Measurements from ENCODE around the gene NSD1.
"Not testable (repeated sequence)": the region's sequence is repeated elsewhere in the genome, so short reads cannot be mapped to it uniquely, and the experiment has no call there.

NSD1 gene

DNA sequence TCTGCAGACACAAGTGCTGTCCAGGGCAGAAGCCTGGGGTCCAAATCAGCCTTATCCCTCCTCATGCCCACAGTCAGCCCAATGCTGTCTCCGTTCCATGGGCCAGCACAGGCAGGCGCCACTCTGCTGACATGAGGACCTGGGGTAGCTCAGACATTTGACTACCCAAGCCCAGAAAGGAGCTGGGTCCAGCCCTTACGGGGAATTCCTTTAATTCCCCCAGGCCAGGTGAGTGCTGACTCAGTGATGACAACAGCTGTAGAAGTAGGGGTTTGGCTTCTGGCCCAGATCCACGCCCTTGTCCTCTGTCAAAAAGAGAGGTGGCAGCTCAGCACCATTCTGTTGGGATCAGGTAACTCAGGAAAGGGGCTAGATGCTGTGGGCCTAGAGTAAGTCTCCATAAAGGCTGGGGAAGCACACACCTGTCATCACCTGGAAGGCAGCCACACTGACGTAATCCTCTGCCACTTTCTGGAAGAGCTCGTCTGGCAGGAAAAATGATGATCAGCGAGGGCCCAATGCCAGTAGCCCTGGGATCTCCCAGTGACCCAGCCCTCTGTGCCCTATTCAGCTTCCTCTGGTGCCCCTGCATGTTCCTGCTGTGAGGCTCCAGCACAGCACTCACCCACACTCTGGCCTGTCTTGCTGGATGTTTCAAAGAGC, 168.1 kb downstream of the NSD1 start:
- no peaks in the 10 kb centered on the region for H3K27me3 Mint-ChIP-seq (ENCODE audit: low read depth)

DNA sequence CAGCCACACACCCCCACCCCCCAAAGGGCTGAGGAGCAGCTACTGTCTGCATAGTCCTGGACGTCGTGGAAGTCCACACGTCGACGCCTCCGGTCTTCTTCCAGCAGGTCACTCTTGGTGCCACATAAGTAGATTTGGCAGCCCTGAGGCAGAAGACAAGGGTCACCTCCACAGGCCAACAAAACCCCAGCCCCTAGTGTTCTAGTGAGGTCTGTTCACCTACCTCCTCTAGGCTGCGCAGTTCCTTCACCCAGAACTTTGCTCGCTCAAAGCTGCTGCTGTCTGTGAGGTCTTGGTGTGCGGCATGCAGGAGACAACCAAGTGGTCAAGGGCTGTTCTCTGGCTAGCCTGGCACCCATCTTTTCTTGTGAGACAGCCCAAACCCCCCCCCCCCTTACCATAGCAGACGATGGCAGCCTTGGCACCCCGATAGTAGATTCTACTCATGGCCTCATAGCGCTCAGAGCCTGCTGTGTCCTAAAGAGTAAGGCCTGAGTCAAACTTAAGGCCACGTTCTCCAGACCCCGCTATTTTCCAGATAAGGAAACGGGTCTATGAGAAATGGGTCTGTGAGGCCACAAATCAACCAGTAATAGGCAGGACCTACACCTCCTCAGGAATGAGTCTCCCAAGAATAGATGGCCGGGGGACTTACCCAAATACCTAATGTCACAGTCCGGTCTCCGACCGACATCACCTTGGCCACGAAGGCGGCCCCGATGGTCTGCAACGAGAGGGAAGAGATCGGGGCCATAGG, 169.0 kb downstream of the NSD1 start:
- H3K9me3 Mint-ChIP-seq, result no peaks in the 10 kb centered on the region
- peak overlapping the region; percentile 86 for H3K27ac Mint-ChIP-seq
- H3K4me3 Mint-ChIP-seq, result peak overlapping the region; percentile 92
- H3K4me1 Mint-ChIP-seq (ENCODE audit: low read depth), result peaks cover 71% of the 10 kb centered on the region
- no peaks in the 10 kb centered on the region for H3K27me3 Mint-ChIP-seq (ENCODE audit: low read depth)
- peaks cover 48% of the 10 kb centered on the region for H3K36me3 Mint-ChIP-seq (ENCODE audit: low read depth)

More for the DNA sequence above, 168.1 kb downstream of the NSD1 start:
- H3K36me3 Mint-ChIP-seq (ENCODE audit: low read depth), result peaks cover 46% of the 10 kb centered on the region
- no peaks in the 10 kb centered on the region for H3K9me3 Mint-ChIP-seq
- H3K4me3 Mint-ChIP-seq, result peak overlapping the region; percentile 92
- peaks cover 69% of the 10 kb centered on the region for H3K4me1 Mint-ChIP-seq (ENCODE audit: low read depth)
- H3K27ac Mint-ChIP-seq, result peak overlapping the region; percentile 86

GRCh38 chr5:177303121-177303924, 169.8 kb downstream of the NSD1 start, which contains the start of the genes PRELID1 and RAB24:
PRELID1 (plus strand) TSS chr5:177303799; CDS start chr5:177303986, 187 bp downstream.
RAB24 (minus strand) TSS chr5:177303719; CDS start chr5:177303288, 431 bp downstream.
- Mint-ChIP-seq H3K4me1 (ENCODE audit: low read depth) (peaks cover 67% of the 10 kb centered on the region), H3K4me3 (peak within 1 kb of the TSS; percentile 92), H3K36me3 (ENCODE audit: low read depth) (peaks cover 43% of the 10 kb centered on the region), H3K27ac (peak within 1 kb of the TSS; percentile 87), H3K9me3 (no peaks in the 10 kb centered on the region), H3K27me3 (ENCODE audit: low read depth) (no peaks in the 10 kb centered on the region)

DNA sequence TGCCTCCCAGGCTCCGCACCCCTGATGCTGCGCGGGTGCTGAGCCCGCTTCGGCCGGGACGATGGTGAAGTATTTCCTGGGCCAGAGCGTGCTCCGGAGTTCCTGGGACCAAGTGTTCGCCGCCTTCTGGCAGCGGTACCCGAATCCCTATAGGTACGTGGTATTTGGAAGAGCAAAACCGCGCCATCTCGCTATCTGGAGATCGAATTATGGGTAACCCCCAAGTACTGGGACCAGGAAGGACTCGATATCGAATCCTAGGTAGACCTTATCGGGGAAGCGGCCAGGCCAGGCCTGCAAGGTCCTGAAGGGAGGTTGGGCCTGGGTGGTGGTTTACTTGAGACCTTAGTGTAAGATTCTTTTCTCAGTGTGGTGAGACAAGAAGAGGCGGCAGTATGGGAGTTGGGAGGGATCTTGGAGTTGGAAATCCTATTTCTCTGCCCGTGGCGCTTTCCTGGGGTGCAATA, 170.4 kb downstream of the NSD1 start:
- Mint-ChIP-seq H3K4me3 (peak overlapping the region; percentile 92), H3K4me1 (ENCODE audit: low read depth) (peaks cover 63% of the 10 kb centered on the region), H3K27me3 (ENCODE audit: low read depth) (no peaks in the 10 kb centered on the region), H3K27ac (peak overlapping the region; percentile 87), H3K9me3 (no peaks in the 10 kb centered on the region), H3K36me3 (ENCODE audit: low read depth) (peaks cover 43% of the 10 kb centered on the region)

GRCh38 chr5:177304392-177305119, 171.0 kb downstream of the NSD1 start:
- H3K9me3 Mint-ChIP-seq, result no peaks in the 10 kb centered on the region
- no peaks in the 10 kb centered on the region for H3K27me3 Mint-ChIP-seq (ENCODE audit: low read depth)
- H3K4me3 Mint-ChIP-seq, result peak overlapping the region; percentile 92
- peaks cover 62% of the 10 kb centered on the region for H3K4me1 Mint-ChIP-seq (ENCODE audit: low read depth)
- peak overlapping the region; percentile 87 for H3K27ac Mint-ChIP-seq
- H3K36me3 Mint-ChIP-seq (ENCODE audit: low read depth), result peaks cover 45% of the 10 kb centered on the region

DNA sequence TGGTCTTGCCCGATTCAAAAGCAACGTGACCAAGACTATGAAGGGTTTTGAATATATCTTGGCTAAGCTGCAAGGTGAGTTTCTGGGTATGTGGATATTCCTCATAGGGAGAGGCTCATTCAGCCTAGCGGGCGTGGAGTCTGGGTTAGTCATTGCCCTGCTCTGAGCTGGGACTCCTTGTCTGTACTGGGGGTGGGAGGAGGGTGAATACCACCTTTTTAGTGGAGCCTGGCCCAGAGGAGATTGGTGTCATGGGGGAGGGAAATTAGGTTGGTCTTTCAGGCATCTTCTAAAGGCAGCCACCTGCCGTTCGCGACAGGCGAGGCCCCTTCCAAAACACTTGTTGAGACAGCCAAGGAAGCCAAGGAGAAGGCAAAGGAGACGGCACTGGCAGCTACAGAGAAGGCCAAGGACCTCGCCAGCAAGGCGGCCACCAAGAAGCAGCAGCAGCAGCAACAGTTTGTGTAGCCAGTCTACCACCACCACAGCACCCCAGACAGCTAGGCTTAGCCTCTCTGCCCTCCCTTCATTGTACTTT, 172.6 kb downstream of the NSD1 start:
- Mint-ChIP-seq H3K36me3 (ENCODE audit: low read depth) (peaks cover 42% of the 10 kb centered on the region), H3K27ac (peak overlapping the region; percentile 45)

DNA sequence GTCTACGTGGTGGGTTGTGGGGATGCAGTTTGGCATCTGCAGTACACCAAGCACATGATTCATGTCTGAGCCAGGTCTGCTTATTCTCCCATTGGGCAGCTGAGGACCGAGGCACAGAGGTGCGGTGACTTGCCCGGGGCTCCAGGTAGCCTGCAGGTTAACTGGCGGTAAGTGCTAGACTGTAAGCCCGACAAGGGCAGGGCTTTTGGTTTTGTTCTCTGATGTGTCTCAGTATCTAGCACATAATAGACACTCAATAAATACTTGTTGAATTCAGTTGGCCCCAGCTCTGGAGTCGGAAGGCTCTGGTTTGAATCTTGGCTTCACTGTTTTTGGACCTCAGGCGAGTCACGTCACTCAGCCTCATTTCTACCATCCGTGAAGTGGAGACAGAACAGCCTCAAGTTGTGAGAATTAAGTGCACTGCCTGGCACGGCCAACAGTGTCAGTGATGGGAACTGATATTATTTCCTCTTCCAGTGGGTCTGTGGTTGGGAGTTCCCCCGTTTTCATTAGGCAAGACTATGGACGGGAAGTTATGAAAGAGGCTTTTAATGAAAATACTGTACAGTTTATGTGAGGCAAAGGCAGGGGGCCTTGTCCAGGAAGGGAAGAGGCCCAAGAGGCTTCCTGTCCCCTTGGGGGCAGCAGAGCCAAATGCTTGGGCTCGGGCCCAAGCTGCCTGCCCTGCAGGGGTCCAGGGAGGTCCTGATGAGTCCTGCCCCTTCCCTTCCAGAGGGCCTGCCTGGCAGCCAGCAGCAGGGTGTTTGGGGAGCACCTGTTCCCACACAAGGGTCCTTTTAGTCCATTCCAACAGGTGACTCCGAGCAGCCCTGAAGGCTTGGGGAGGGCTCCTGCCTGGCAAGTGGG, 173.3 kb downstream of the NSD1 start:
- peak overlapping the region; percentile 25 for H3K4me3 Mint-ChIP-seq
- H3K9me3 Mint-ChIP-seq, result no peaks in the 10 kb centered on the region
- H3K36me3 Mint-ChIP-seq (ENCODE audit: low read depth), result peaks cover 42% of the 10 kb centered on the region
- H3K4me1 Mint-ChIP-seq (ENCODE audit: low read depth), result peaks cover 54% of the 10 kb centered on the region
- H3K27me3 Mint-ChIP-seq (ENCODE audit: low read depth), result no peaks in the 10 kb centered on the region
- H3K27ac Mint-ChIP-seq, result no peak overlapping the region

More for the DNA sequence above, 172.6 kb downstream of the NSD1 start:
- peak overlapping the region; percentile 48 for H3K4me3 Mint-ChIP-seq
- H3K27me3 Mint-ChIP-seq (ENCODE audit: low read depth); H3K9me3 Mint-ChIP-seq: not testable (repeated sequence)
- peaks cover 59% of the 10 kb centered on the region for H3K4me1 Mint-ChIP-seq (ENCODE audit: low read depth)

DNA sequence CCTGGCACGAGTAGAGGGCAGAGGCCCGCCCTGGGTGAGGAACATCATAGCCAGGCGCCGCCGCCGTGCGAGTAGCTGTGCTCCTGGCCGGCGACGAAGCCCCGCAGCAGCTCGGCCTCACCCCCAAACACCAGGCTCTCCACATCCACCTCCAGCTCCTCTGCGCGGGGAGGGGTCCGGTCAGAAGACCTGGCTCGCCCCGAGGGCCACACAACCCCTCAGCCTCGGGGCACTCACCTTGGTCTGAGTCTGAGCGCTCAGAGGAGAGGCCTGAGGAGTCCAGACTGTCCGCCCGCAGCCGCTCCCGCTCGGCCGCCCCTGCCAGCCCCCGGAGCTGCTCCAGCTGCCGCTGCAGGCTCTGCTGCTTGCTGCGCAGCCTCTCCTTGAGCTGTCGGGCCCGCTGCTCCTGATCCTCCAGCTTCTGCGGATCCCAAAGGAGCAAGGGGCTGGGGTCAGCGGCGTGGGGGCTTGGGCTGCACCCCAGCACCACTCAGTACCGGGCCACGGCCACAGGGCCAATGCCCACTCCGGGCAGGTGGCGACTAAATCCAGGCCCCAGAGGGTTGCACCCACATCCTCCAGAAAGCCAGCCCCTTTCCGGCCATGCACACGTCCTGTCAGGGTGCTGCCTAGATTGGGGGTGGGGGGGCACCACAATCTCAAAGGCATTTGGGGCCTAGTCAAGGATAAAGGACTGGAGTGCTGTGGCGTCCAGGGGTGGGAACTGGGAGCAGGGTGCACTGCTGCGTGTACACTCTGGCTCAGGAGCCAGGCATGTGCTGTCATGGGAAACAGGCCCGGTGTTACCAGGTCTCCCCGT, 174.2 kb downstream of the NSD1 start:
- H3K4me3 Mint-ChIP-seq, result no peak overlapping the region

GRCh38 chr5:177308740-177309139, 175.2 kb downstream of the NSD1 start:
- H3K4me1 Mint-ChIP-seq (ENCODE audit: low read depth), result peaks cover 56% of the 10 kb centered on the region
- no peaks in the 10 kb centered on the region for H3K9me3 Mint-ChIP-seq
- peaks cover 38% of the 10 kb centered on the region for H3K36me3 Mint-ChIP-seq (ENCODE audit: low read depth)
- no peak overlapping the region for H3K27ac Mint-ChIP-seq
- peak overlapping the region; percentile 18 for H3K4me3 Mint-ChIP-seq
- H3K27me3 Mint-ChIP-seq (ENCODE audit: low read depth), result no peaks in the 10 kb centered on the region

More for the DNA sequence above, 174.2 kb downstream of the NSD1 start:
- peaks cover 42% of the 10 kb centered on the region for H3K36me3 Mint-ChIP-seq (ENCODE audit: low read depth)
- peaks cover 50% of the 10 kb centered on the region for H3K4me1 Mint-ChIP-seq (ENCODE audit: low read depth)
- no peaks in the 10 kb centered on the region for H3K27me3 Mint-ChIP-seq (ENCODE audit: low read depth)
- no peaks in the 10 kb centered on the region for H3K9me3 Mint-ChIP-seq
- H3K27ac Mint-ChIP-seq, result no peak overlapping the region

DNA sequence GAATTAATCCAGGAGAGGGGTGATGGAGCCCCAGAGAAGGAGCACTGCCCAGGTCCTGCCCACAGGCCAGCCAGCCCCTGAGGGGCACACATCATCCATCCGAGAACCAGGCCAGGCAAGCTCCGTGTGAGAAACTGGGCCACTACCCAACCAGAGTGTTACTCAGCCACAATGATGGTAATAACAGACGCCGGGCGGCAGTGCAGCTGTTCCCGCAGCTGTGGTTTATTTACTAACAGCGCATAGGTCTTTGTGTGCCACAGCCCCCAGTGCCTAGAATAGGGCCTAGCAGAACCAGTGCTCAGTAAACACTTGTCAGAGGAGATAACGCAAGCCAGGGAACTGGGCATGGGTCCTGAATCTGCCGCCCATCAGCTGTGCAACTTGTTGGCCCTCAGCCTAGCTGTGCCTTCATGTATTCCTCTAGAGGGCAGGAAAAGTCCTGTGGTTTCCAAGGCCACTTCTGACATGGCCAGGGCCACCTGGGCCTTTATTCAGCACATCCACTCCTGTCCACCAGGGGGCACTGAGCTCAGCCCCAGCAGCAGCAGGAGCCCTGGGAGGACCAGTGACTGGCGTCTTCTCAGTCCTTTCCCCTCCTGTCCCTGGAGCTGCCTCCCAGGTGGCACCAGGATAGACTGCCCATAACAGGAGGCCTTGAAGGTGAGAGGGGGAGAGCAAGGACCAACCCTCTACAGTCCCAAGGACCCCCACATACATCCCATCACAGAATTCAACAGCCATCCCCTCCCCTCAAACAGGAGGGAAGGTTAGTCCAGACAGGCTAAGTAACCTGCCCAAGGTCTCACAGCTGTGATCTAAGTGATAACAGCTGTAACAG, 176.0 kb downstream of the NSD1 start:
- Mint-ChIP-seq H3K9me3 (no peaks in the 10 kb centered on the region), H3K27me3 (ENCODE audit: low read depth) (no peaks in the 10 kb centered on the region), H3K27ac (peak overlapping the region; percentile 27), H3K4me3 (peak overlapping the region; percentile 75), H3K36me3 (ENCODE audit: low read depth) (peaks cover 33% of the 10 kb centered on the region), H3K4me1 (ENCODE audit: low read depth) (peaks cover 57% of the 10 kb centered on the region)

GRCh38 chr5:177310332-177310731, 176.8 kb downstream of the NSD1 start:
- Mint-ChIP-seq H3K36me3 (ENCODE audit: low read depth) (peaks cover 25% of the 10 kb centered on the region), H3K27me3 (ENCODE audit: low read depth) (no peaks in the 10 kb centered on the region), H3K4me1 (ENCODE audit: low read depth) (peaks cover 50% of the 10 kb centered on the region), H3K4me3 (peak overlapping the region; percentile 90), H3K9me3 (no peaks in the 10 kb centered on the region), H3K27ac (no peak overlapping the region)

All from T-helper 1 cell treated with Interleukin-12 subunit alpha and Interleukin-12 subunit beta and Interleukin-4 antibody, amounts not matched to agents 30 μg/mL and 1 μg/mL, for 36 hours (primary cell).